ENCODE data around the gene RBM4B. TPM values are rescaled to one million over a fixed set of nuclear protein-coding genes. Genes with fewer than 3 reads are reported as not detected.

RBM4B gene
- total RNA-seq, 2 experiments from 2014 or later: 10.7 to 13.1 TPM

GRCh38 chr11:66684635-66685034 is 6.9 kb upstream of the RBM4B start:
- no peaks in the 10 kb centered on the region for H3K27me3 Mint-ChIP-seq
- TF ChIP-seq, protein P1, sequence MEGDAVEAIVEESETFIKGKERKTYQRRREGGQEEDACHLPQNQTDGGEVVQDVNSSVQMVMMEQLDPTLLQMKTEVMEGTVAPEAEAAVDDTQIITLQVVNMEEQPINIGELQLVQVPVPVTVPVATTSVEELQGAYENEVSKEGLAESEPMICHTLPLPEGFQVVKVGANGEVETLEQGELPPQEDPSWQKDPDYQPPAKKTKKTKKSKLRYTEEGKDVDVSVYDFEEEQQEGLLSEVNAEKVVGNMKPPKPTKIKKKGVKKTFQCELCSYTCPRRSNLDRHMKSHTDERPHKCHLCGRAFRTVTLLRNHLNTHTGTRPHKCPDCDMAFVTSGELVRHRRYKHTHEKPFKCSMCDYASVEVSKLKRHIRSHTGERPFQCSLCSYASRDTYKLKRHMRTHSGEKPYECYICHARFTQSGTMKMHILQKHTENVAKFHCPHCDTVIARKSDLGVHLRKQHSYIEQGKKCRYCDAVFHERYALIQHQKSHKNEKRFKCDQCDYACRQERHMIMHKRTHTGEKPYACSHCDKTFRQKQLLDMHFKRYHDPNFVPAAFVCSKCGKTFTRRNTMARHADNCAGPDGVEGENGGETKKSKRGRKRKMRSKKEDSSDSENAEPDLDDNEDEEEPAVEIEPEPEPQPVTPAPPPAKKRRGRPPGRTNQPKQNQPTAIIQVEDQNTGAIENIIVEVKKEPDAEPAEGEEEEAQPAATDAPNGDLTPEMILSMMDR (IDR thresholded peaks at IDR 0.05): no peak
- no peaks in the 10 kb centered on the region for H3K4me1 Mint-ChIP-seq (ENCODE audit: low read depth)
- no peaks in the 10 kb centered on the region for H3K36me3 Mint-ChIP-seq (ENCODE audit: low read depth)
- no peak overlapping the region for H3K4me3 Mint-ChIP-seq
- no peak overlapping the region for H3K27ac Mint-ChIP-seq
- no peaks in the 10 kb centered on the region for H3K9me3 Mint-ChIP-seq
- ChIA-PET POLR2A (no interaction called here), CTCF (no interaction called here)
- DNase-seq (no peak), ATAC-seq (no peak)
- intact Hi-C loops (cut with micrococcal nuclease): no loop called here

- Mint-ChIP-seq H3K27ac (no peak overlapping the region), H3K4me1 (ENCODE audit: low read depth) (no peaks in the 10 kb centered on the region), H3K27me3 (no peaks in the 10 kb centered on the region), H3K4me3 (no peak overlapping the region), H3K9me3 (no peaks in the 10 kb centered on the region), H3K36me3 (ENCODE audit: low read depth) (no peaks in the 10 kb centered on the region)
- ChIA-PET POLR2A (no interaction called here), CTCF (no interaction called here)
- TF ChIP-seq, protein P1 (IDR thresholded peaks at IDR 0.05): no peak
- no peak for DNase-seq
- intact Hi-C loops (cut with micrococcal nuclease): no loop called here
- ATAC-seq: no peak
Observed at GRCh38 chr11:66683877-66684276, 6.2 kb upstream of the RBM4B start.

DNA sequence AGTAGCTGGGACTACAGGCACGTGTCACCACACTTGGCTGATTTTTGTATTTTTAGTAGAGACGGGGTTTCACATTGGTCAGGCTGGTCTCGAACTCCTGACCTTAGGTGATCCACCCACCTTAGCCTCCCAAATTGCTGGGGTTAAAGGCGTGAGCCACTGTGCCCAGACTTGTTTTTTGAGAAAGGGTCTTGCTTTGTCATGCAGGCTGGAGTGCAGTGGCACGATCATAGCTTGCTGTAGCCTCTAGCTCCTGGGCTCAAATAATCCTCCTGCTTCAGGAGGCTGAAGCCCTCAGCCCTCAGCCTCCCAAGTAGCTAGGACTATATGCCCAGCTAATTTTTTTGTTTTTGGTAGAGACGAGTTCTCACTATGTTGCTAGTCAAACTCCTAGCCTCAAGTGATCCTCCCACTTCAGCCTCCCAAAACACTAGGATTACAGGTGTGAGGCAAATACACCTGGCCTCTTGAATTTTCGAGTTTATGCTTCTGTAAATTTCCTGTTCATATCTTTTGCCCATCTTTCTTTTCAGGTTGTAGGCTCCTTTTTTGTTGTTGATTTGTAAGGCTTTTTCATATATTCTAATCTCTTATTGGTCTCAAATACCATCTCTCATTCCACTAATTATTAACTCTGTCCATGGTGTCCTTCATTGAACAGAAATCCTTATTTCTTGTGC is 3.4 kb upstream of the RBM4B start:
- no peak for ATAC-seq
- no peaks in the 10 kb centered on the region for H3K9me3 Mint-ChIP-seq
- no peak overlapping the region for H3K27ac Mint-ChIP-seq
- no peak overlapping the region for H3K4me3 Mint-ChIP-seq
- peaks cover 12% of the 10 kb centered on the region for H3K36me3 Mint-ChIP-seq (ENCODE audit: low read depth)
- H3K4me1 Mint-ChIP-seq (ENCODE audit: low read depth): peaks cover 16% of the 10 kb centered on the region
- intact Hi-C loops (cut with micrococcal nuclease): no loop called here
- TF ChIP-seq, protein P1 (IDR thresholded peaks at IDR 0.05): no peak
- POLR2A ChIA-PET: interaction anchor here (0.6 kb wide), 1 partner anchor 167 kb away, joined by 4 read pairs; no protein-coding TSS in a partner anchor
- no peaks in the 10 kb centered on the region for H3K27me3 Mint-ChIP-seq
- CTCF ChIA-PET: interaction anchor here (1.1 to 5.4 kb wide), 3 partner anchors 88 to 153 kb away, joined by 4 to 77 read pairs (median 67); partner anchors contain the start of genes CCDC87 and CCS
- DNase-seq: no peak

DNA sequence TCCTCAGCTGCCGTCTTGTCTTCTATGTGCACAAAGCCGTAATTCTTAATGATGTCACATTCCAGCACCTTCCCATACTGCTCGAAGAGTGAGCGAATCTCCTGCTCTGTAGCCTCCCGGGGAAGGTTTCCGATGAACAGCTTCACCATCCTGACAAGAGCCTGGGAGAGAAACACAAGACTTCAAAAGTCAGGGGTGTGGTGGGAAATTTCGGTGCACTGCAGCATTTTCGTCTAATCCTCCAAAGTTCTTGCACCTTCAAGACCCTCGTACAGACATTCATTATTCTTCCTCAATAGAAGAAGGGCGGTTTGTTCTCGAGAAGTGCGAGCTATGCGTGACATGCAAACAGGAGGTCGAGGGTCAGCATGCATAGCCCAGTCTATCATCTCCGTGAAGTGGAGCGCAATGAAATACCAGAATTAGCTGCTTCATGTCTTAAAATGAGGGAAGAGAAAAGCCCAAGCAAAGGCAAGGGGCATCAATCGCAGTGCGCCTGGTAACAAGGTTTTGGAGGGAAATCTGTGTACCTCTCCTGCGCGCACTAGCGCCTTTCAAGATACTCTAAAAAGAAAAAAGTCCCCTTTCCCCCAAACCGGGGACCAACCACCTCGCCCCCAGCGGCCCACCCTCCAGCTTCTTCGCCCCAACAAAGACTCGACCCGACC is 622 bp downstream of the RBM4B start:
- CTCF ChIA-PET: interaction anchor here (0.6 to 5.4 kb wide), 25 partner anchors 9 to 269 kb away, joined by 3 to 77 read pairs (median 12); partner anchors contain the start of genes ACTN3, CCDC87, CCS and CTSF
- TF ChIP-seq, protein P1 (IDR thresholded peaks at IDR 0.05): no peak
- no peak for ATAC-seq

More for the DNA sequence above, 622 bp downstream of the RBM4B start:
- Mint-ChIP-seq H3K4me3 (peak overlapping the region; percentile 88), H3K27ac (peak overlapping the region; percentile 97), H3K27me3 (no peaks in the 10 kb centered on the region), H3K36me3 (ENCODE audit: low read depth) (peaks cover 22% of the 10 kb centered on the region), H3K9me3 (no peaks in the 10 kb centered on the region), H3K4me1 (ENCODE audit: low read depth) (peaks cover 31% of the 10 kb centered on the region)
- POLR2A ChIA-PET: interaction anchor here (0.6 to 3.1 kb wide), 18 partner anchors 9 to 315 kb away, joined by 3 to 26 read pairs (median 6); partner anchors contain the start of genes ACTN3, CCDC87, CCS and RBM14
- no peak for DNase-seq
- intact Hi-C loops (cut with micrococcal nuclease): loop anchor here (5.0 to 10.0 kb wide), 5 partner anchors 40 to 272 kb away; partner anchors contain the start of genes ACTN3, CCDC87, CCS and NPAS4
